DOHH2 (cell line): ENCODE data around the gene KRTAP23-1.

ENCODE experiments used
- H3F3A ChIP-seq: fragments of 200-600 bp; sonication (generic), shearing (Covaris generic); 2 replicates; pipeline ENCODE4 v1.6.0; 2016; ENCODE audit warnings: antibody characterized with exemption, mild to moderate bottlenecking; ENCODE audit not compliant: control insufficient read depth, insufficient read depth
- H3K27ac ChIP-seq: fragments of 200-600 bp; sonication (generic); 2 replicates; pipeline ENCODE4 v1.5.1; 2014; ENCODE audit warnings: low read depth, mild to moderate bottlenecking, low read length, moderate library complexity
- H3K27me3 ChIP-seq: fragments of 200-600 bp; sonication (generic); 2 replicates; pipeline ENCODE4 v1.6.1; 2014; ENCODE audit warnings: mild to moderate bottlenecking, low read length, mixed read lengths; ENCODE audit not compliant: control insufficient read depth
- H3K36me3 ChIP-seq: fragments of 200-600 bp; sonication (generic); 2 replicates; pipeline ENCODE4 v1.6.1; 2014; ENCODE audit warnings: mild to moderate bottlenecking, low read length, moderate library complexity, mixed read lengths; ENCODE audit not compliant: control insufficient read depth
- H3K4me1 ChIP-seq: fragments of 200-600 bp; sonication (generic); 2 replicates; pipeline ENCODE4 v1.6.1; 2014; ENCODE audit warnings: mild to moderate bottlenecking, low read length, mixed read lengths; ENCODE audit not compliant: control insufficient read depth
- H3K4me2 ChIP-seq: fragments of 200-600 bp; sonication (generic); 2 replicates; pipeline ENCODE4 v1.6.0; 2014; ENCODE audit warnings: mild to moderate bottlenecking, low read length, moderate library complexity
- H3K4me3 ChIP-seq: fragments of 200-600 bp; sonication (generic); 2 replicates; pipeline ENCODE4 v1.5.1; 2014; ENCODE audit warnings: mild to moderate bottlenecking, low read length, mixed read lengths
- H3K79me2 ChIP-seq: fragments of 200-600 bp; sonication (generic); 2 replicates; pipeline ENCODE4 v1.6.1; 2014; ENCODE audit warnings: mild to moderate bottlenecking, low read length, mixed read lengths; ENCODE audit not compliant: control insufficient read depth
- H3K9me2 ChIP-seq: fragments of 200-600 bp; sonication (generic); replicated peaks from 2 replicates; pipeline ENCODE4 v1.6.1; 2014; ENCODE audit warnings: mild to moderate bottlenecking, low read length, mixed read lengths; ENCODE audit not compliant: control insufficient read depth
- H3K9me3 ChIP-seq: fragments of 200-600 bp; sonication (generic); 2 replicates; pipeline ENCODE4 v1.6.1; 2014; ENCODE audit warnings: antibody characterized with exemption, low read length, mixed read lengths; ENCODE audit not compliant: control insufficient read depth, insufficient read depth
- H4K20me1 ChIP-seq: fragments of 200-600 bp; sonication (generic); 2 replicates; pipeline ENCODE4 v1.6.0; 2014; ENCODE audit warnings: low read depth, mild to moderate bottlenecking, antibody characterized with exemption, low read length, moderate library complexity; ENCODE audit not compliant: control insufficient read depth, insufficient read depth
- EZH2phosphoT487 ChIP-seq: fragments of 200-600 bp; sonication (generic); IDR thresholded peaks from 2 replicates; pipeline ENCODE4 v1.6.1; 2017; ENCODE audit warnings: borderline replicate concordance, mild to moderate bottlenecking, antibody characterized with exemption, low read length, moderate library complexity, mixed read lengths
- TF ChIP-seq, protein P1 (sequence below): fragments of 200-600 bp; sonication (generic); IDR thresholded peaks from one replicate; pipeline ENCODE4 v1.5.1; 2014; ENCODE audit warnings: antibody characterized with exemption, mild to moderate bottlenecking, low read depth, low read length; ENCODE audit not compliant: poor library complexity, severe bottlenecking

The KRTAP23-1 gene

DNA sequence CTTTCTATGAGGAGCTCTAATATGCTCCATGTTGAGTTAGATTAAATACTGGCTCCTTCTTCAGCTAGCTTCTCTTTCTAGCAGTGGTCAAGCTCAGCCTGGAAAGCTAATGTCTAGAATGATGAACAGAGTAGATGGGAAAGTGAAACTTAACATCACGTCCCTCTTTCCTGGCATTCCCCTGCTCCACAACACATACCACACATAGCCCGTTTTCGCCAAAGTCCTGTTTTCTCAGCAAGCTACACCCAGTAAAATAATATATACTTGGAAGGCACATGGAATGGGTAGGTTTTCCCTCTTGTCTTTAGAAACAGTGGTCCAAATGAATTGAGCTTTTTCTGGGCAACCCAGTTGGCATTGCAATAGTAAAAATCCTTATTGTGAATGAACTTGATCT, 14.7 kb downstream of the KRTAP23-1 start:
- Histone ChIP-seq H4K20me1 (no peaks in the 10 kb centered on the region), H3K27me3 (no peaks in the 10 kb centered on the region), H3K4me3 (no peak overlapping the region), H3K4me2 (no peak overlapping the region), H3K79me2 (no peaks in the 10 kb centered on the region), H3K9me3 (no peaks in the 10 kb centered on the region; the same call in 1 of the 2 replicates), H3K9me2 (no peaks in the 10 kb centered on the region), H3K27ac (no peak overlapping the region), H3K4me1 (no peaks in the 10 kb centered on the region), H3K36me3 (no peaks in the 10 kb centered on the region), H3F3A (no peaks in the 10 kb centered on the region)
- TF ChIP-seq EZH2phosphoT487, result no peak
- TF ChIP-seq, protein P1, sequence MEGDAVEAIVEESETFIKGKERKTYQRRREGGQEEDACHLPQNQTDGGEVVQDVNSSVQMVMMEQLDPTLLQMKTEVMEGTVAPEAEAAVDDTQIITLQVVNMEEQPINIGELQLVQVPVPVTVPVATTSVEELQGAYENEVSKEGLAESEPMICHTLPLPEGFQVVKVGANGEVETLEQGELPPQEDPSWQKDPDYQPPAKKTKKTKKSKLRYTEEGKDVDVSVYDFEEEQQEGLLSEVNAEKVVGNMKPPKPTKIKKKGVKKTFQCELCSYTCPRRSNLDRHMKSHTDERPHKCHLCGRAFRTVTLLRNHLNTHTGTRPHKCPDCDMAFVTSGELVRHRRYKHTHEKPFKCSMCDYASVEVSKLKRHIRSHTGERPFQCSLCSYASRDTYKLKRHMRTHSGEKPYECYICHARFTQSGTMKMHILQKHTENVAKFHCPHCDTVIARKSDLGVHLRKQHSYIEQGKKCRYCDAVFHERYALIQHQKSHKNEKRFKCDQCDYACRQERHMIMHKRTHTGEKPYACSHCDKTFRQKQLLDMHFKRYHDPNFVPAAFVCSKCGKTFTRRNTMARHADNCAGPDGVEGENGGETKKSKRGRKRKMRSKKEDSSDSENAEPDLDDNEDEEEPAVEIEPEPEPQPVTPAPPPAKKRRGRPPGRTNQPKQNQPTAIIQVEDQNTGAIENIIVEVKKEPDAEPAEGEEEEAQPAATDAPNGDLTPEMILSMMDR, result no peak

DNA sequence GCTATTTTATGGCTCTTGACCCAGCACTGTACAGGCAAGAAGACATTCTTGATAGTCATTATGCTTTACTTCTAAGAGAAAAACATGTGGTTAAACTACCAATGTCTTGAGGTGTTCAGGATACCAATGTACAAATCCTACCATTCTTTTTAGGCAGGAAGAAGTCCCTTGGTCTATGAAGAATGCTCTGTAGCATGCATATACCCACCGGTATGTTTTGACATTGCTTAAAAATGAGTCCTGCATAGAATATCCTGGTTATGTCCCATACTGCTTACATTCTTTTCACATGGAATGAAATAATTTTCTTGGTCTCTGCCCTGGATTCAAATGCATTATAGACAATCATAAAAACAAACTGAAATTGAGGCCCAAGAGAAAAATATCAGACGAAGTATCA, 15.7 kb downstream of the KRTAP23-1 start:
- Histone ChIP-seq H3K4me1 (no peaks in the 10 kb centered on the region), H3K9me3 (no peaks in the 10 kb centered on the region; the same call in 1 of the 2 replicates), H3K79me2 (no peaks in the 10 kb centered on the region), H3K9me2 (no peaks in the 10 kb centered on the region), H4K20me1 (no peaks in the 10 kb centered on the region), H3K4me3 (no peak overlapping the region), H3F3A (no peaks in the 10 kb centered on the region), H3K27ac (no peak overlapping the region), H3K27me3 (no peaks in the 10 kb centered on the region), H3K4me2 (no peak overlapping the region), H3K36me3 (no peaks in the 10 kb centered on the region)
- no peak for TF ChIP-seq EZH2phosphoT487

DNA sequence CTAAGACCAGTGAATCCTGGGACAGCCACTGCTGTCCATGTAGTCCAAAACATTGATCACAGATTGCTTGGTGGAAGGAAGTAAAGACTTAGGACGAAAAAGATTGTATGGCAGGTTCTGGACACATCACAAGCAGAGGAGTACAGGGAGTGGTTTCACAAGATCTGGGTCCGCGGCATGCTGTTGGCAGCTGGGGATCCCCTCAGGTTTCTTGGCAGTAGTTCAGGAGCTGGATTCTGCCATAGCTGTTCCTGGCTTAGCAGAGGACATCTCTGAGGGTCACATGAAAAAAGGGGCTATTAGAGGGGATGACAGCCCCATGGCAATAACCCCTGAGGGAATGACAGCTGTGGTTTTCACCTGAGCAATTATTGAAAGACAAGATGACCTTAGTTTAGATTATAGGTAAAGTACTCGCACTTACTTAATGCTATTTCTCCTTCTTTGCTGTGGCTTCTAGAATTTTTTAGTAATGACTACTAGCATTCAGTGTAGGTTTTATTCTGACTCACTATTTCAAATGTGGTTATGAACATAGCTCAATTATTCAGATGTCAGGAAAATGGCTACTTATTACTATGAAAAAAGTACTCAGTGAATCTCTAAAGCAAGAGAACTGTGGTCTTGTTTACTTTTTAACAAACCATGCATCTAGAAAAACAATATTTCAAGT, 19.1 kb downstream of the KRTAP23-1 start:
- H3F3A ChIP-seq, result no peaks in the 10 kb centered on the region
- no peaks in the 10 kb centered on the region for H3K36me3 ChIP-seq
- no peaks in the 10 kb centered on the region for H3K27me3 ChIP-seq
- H3K4me1 ChIP-seq, result no peaks in the 10 kb centered on the region
- H3K4me3 ChIP-seq, result no peak overlapping the region
- H3K27ac ChIP-seq, result no peak overlapping the region
- TF ChIP-seq EZH2phosphoT487, result no peak
- TF ChIP-seq, protein P1, result no peak
- H3K9me3 ChIP-seq, result no peaks in the 10 kb centered on the region; the same call in 1 of the 2 replicates
- no peaks in the 10 kb centered on the region for H3K79me2 ChIP-seq
- H3K4me2 ChIP-seq, result no peak overlapping the region
- H4K20me1 ChIP-seq, result no peaks in the 10 kb centered on the region
- no peaks in the 10 kb centered on the region for H3K9me2 ChIP-seq

DNA sequence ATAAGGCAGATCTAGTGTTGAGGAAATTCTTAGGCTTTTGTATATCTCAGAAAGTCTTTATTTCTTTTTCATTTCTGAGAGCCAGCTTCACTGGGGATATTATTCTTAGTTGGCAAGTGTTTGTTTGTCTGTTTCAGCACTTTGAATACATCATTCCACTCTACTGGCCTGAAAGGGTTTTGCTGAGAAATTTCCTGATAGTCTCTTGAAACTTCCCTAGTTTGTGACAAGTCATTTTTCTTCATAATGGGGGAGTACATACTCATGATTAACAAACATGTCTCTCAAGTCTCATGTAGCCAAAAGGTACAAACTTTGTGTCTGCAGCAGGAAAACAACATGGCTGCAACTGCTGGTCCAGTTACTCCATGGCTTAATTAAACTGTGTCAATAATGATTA, 22.0 kb downstream of the KRTAP23-1 start:
- Histone ChIP-seq H3K4me3 (no peak overlapping the region), H3K9me2 (no peaks in the 10 kb centered on the region), H3K4me1 (no peaks in the 10 kb centered on the region), H3K36me3 (no peaks in the 10 kb centered on the region), H3K27me3 (no peaks in the 10 kb centered on the region), H3K4me2 (no peak overlapping the region), H3K9me3 (no peaks in the 10 kb centered on the region), H3F3A (no peaks in the 10 kb centered on the region), H3K27ac (no peak overlapping the region), H4K20me1 (no peaks in the 10 kb centered on the region), H3K79me2 (no peaks in the 10 kb centered on the region)
- TF ChIP-seq, protein P1, result no peak
- no peak for TF ChIP-seq EZH2phosphoT487
